CD8-positive, alpha-beta memory T cell (primary cell): ENCODE measurements around the gene SNTB2. TPM values are rescaled to one million over a fixed set of nuclear protein-coding genes. Genes with fewer than 3 reads are reported as not detected.
"Not testable (repeated sequence)": the region's sequence is repeated elsewhere in the genome, so short reads cannot be mapped to it uniquely, and the experiment has no call there.

Experiments used
- CTCF ChIA-PET: fragments of 350-600 bp; sonication (Branson Sonifier 250); formaldehyde crosslinking; loops from one replicate; lab custom pipeline; 2021; ENCODE audit warnings: antibody characterized with exemption; lab: Charles Lee
- POLR2A ChIA-PET: fragments of 350-600 bp; sonication (Branson Sonifier 250); formaldehyde crosslinking; loops from one replicate; lab custom pipeline; 2021; ENCODE audit warnings: antibody characterized with exemption; lab: Charles Lee
- DNase-seq, 5 donors: peaks; one replicate each; pipeline versions ENCODE4 v3.0.0 to v3.0.0-alpha.2; 2020 to 2022; ENCODE audit warnings: mixed read lengths in 1 of 5
- H3K27ac ChIP-seq: one replicate; pipeline ENCODE4 v1.7.0; 2013; ENCODE audit warnings: low read depth, mild to moderate bottlenecking, low read length, moderate library complexity
- H3K27me3 ChIP-seq: 2 replicates; pipeline ENCODE4 v1.7.0; 2013; ENCODE audit warnings: low read length, mild to moderate bottlenecking; ENCODE audit not compliant: insufficient read depth, poor library complexity, severe bottlenecking
- H3K36me3 ChIP-seq: 2 replicates; pipeline ENCODE4 v1.7.0; 2013; ENCODE audit warnings: mild to moderate bottlenecking, low read length, moderate library complexity; ENCODE audit not compliant: insufficient read depth
- H3K4me1 ChIP-seq: 2 replicates; pipeline ENCODE4 v1.7.0; 2013; ENCODE audit warnings: mild to moderate bottlenecking, low read length, moderate library complexity; ENCODE audit not compliant: insufficient read depth
- H3K4me3 ChIP-seq: 2 replicates; pipeline ENCODE4 v1.7.0; 2013; ENCODE audit warnings: mild to moderate bottlenecking, low read length
- H3K9me3 ChIP-seq: 2 replicates; pipeline ENCODE4 v1.7.0; 2013; ENCODE audit warnings: mild to moderate bottlenecking, low read length
- H3K27ac Mint-ChIP-seq, 8 donors: one replicate each; pipeline ENCODE4 v1.8.0; 2020 to 2021; ENCODE audit warnings: mixed read lengths in 8 of 8, mild to moderate bottlenecking in 6 of 8, inconsistent platforms in 3 of 8, moderate library complexity in 3 of 8
- H3K27me3 Mint-ChIP-seq, 2 donors: one replicate each; pipeline ENCODE4 v1.8.0; 2020 to 2021; ENCODE audit warnings: mixed read lengths in 2 of 2, mild to moderate bottlenecking in 1 of 2, moderate library complexity in 1 of 2
- H3K36me3 Mint-ChIP-seq, 3 donors: one replicate each; pipeline ENCODE4 v1.8.0; 2020 to 2021; ENCODE audit warnings: mixed read lengths in 3 of 3, inconsistent platforms in 1 of 3, mild to moderate bottlenecking in 1 of 3
- H3K4me1 Mint-ChIP-seq, 3 donors: one replicate each; pipeline ENCODE4 v1.8.0; 2020 to 2021; ENCODE audit warnings: mixed read lengths in 3 of 3, inconsistent platforms in 1 of 3, mild to moderate bottlenecking in 1 of 3
- H3K4me3 Mint-ChIP-seq, 7 donors: one replicate each; pipeline ENCODE4 v1.8.0; 2020 to 2021; ENCODE audit warnings: mixed read lengths in 7 of 7, mild to moderate bottlenecking in 6 of 7, moderate library complexity in 4 of 7, inconsistent platforms in 2 of 7
- H3K9me3 Mint-ChIP-seq, 5 donors: one replicate each; pipeline ENCODE4 v1.8.0; 2020 to 2022; ENCODE audit warnings: mixed read lengths in 5 of 5, mild to moderate bottlenecking in 3 of 5, moderate library complexity in 2 of 5, inconsistent platforms in 1 of 5
- polyA plus RNA-seq: library from polyadenylated mRNA; unstranded; fragments of 300-500 nt; fragmentation: Illumina TruSeq; gene quantifications from one replicate; pipeline ENCODE4 v1.2.3, GENCODE V29; 2021
- total RNA-seq, 2 experiments: library from RNA; stranded (reverse); gene quantifications; one replicate each; pipeline ENCODE4 v1.2.3, GENCODE V29; 2021

Gene SNTB2
- total and polyA plus RNA-seq, 3 experiments from 2014 or later, result 13.6 to 28.2 (median 14.9) TPM

DNA sequence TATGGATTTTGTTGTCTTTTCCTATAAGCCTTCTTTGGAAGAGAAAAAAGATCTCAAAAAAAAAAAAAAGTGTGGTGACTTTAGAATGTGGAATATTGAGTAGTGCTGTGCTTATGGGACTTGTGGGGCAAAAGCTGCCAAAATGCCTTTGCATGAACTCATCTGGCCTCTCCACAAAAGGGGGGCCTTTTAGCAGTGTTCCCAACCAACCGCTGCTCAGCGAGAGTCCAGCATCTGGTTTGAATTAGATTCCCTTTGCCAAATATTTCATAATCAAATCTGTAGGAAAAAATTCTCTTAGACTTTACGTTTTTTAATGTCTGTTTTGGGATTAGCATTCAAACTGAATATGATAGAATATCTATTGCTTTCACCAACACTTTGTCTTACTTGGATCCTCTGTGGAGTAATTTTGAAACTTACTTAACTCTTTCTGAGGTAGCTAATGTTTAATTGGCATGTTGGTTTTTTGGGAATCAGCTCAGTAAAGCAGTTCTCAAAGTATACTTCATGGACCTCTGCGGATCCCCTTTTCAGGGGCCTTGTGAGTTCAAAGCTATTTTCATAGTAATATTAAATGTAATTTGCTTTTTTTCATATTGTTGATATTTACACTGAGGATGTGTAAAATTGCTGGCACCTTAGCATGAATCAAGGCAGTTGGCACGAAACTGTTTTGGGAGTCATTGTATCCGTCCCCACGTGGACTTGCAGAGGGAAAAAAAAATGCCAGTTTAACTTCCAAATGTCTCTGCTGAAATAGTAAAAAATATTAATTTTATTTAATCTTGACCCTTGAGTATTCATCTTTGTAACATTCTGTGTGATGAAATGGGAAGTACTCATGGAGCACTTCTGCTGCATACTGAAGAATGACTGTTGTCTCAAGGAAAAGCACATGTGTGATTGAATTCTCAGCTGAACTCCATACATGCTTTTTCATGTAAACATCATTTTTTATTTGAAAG, 89.5 kb downstream of the SNTB2 start:
- H3K4me3 Mint-ChIP-seq, result no peak overlapping the region
- H3K4me1 Mint-ChIP-seq, result peaks cover 0 to 8% (median 2%) of the 10 kb centered on the region in 3 donors
- POLR2A ChIA-PET, result no interaction called here

DNA sequence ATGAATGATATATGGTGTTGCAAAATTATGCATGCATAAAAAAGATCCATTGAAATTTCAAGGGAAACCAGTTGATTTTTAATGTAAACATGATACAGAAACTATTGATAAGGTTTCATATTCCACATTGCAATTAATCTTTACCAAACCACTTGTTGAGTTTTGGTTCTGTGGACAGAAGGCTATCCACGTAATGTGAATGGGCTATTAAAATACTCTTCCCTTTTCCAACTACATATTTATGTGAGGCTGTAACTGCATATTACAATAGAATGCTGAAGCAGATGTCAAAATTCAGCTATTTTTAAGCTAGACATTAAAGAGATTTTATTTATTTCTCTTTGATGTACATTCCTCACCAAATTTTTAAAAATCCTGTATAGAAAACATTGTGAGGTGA, 90.4 kb downstream of the SNTB2 start:
- Histone ChIP-seq H3K27ac (no peak overlapping the region), H3K27me3 (no peaks in the 10 kb centered on the region), H3K36me3 (no peaks in the 10 kb centered on the region), H3K4me1 (no peaks in the 10 kb centered on the region), H3K4me3 (no peak overlapping the region), H3K9me3 (no peaks in the 10 kb centered on the region)
- peak overlapping the region in 2 of 8 donors; percentile 5 to 22 for H3K27ac Mint-ChIP-seq
- H3K36me3 Mint-ChIP-seq, result peaks cover 0 to 12% (median 7%) of the 10 kb centered on the region in 3 donors
- peaks cover 0 to 8% (median 2%) of the 10 kb centered on the region in 3 donors for H3K4me1 Mint-ChIP-seq
- DNase-seq, result no peak
- CTCF ChIA-PET, result interaction anchor here (1.1 kb wide), 1 partner anchor 11 kb away, joined by 3 read pairs; no protein-coding TSS in a partner anchor
- POLR2A ChIA-PET, result no interaction called here
- no peaks in the 10 kb centered on the region for H3K27me3 Mint-ChIP-seq
- no peaks in the 10 kb centered on the region for H3K9me3 Mint-ChIP-seq
- no peak overlapping the region for H3K4me3 Mint-ChIP-seq

More for the DNA sequence above, 89.5 kb downstream of the SNTB2 start:
- DNase-seq, result no peak
- Histone ChIP-seq H3K36me3 (no peaks in the 10 kb centered on the region), H3K9me3 (no peaks in the 10 kb centered on the region), H3K4me1 (no peaks in the 10 kb centered on the region), H3K27me3 (no peaks in the 10 kb centered on the region), H3K27ac (no peak overlapping the region), H3K4me3 (no peak overlapping the region)
- no peaks in the 10 kb centered on the region for H3K9me3 Mint-ChIP-seq
- no peaks in the 10 kb centered on the region for H3K27me3 Mint-ChIP-seq
- H3K27ac Mint-ChIP-seq, result peak overlapping the region in 2 of 8 donors; percentile 51 to 88
- H3K36me3 Mint-ChIP-seq, result peaks cover 0 to 17% (median 5%) of the 10 kb centered on the region in 3 donors
- CTCF ChIA-PET, result interaction anchor here (1.1 kb wide), 1 partner anchor 12 kb away, joined by 3 read pairs; no protein-coding TSS in a partner anchor

DNA sequence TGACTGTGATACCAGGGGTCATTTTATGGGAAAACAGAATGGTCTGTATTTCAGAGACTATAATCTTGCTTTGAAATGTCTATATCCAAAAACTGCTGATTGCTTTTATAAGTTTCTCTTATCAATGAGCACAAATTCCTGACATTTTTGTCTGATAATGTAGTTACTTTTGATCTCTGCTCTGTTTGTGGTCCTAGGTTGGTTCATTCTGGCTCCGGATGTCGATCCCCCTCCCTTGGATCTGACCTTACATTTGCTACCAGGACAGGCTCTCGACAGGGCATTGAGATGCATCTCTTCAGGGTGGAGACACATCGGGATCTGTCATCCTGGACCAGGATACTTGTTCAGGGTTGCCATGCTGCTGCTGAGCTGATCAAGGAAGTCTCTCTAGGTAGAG, 96.9 kb downstream of the SNTB2 start:
- H3K4me1 ChIP-seq, result no peaks in the 10 kb centered on the region
- no peak overlapping the region for H3K4me3 ChIP-seq
- H3K27ac Mint-ChIP-seq, result peak overlapping the region in 1 of 8 donors; percentile 61
- CTCF ChIA-PET, result interaction anchor here (0.9 to 9.0 kb wide), 2 partner anchors 21 to 134 kb away, joined by 5 to 159 read pairs; no protein-coding TSS in a partner anchor
- no peaks in the 10 kb centered on the region for H3K36me3 ChIP-seq
- DNase-seq, result no peak
- H3K27me3 Mint-ChIP-seq, result no peaks in the 10 kb centered on the region
- H3K9me3 Mint-ChIP-seq, result no peaks in the 10 kb centered on the region
- no peaks in the 10 kb centered on the region for H3K9me3 ChIP-seq
- H3K4me1 Mint-ChIP-seq, result peaks cover 3 to 4% (median 4%) of the 10 kb centered on the region in 3 donors
- no peaks in the 10 kb centered on the region for H3K27me3 ChIP-seq
- peaks cover 0 to 27% (median 6%) of the 10 kb centered on the region in 3 donors for H3K36me3 Mint-ChIP-seq
- POLR2A ChIA-PET, result no interaction called here
- no peak overlapping the region for H3K4me3 Mint-ChIP-seq
- H3K27ac ChIP-seq, result no peak overlapping the region

DNA sequence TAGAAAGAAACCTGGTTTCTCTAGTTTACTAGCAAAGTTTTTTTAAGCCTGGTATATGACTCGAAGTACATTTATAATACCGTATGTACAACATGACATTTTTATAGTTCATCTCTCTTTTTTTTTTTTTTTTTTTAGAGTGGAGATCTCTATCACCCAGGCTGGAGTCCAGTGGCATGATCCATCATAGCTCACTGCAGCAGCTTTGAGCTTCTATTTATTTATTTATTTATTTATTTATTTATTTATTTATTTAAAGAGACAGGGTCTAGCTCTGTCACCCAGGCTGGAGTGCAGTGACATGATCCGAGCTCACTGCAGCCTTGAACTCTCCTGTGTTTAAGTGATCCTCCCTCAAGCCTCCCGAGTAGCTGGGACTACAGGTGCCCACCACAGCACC, 98.3 kb downstream of the SNTB2 start:
- Histone ChIP-seq H3K27me3 (no peaks in the 10 kb centered on the region), H3K27ac (no peak overlapping the region), H3K4me3 (no peak overlapping the region), H3K36me3 (no peaks in the 10 kb centered on the region), H3K9me3 (no peaks in the 10 kb centered on the region), H3K4me1 (no peaks in the 10 kb centered on the region)
- DNase-seq, result no peak
- CTCF ChIA-PET, result interaction anchor here (0.7 to 9.0 kb wide), 5 partner anchors 11 to 162 kb away, joined by 4 to 159 read pairs (median 8); no protein-coding TSS in a partner anchor
- peaks cover 0 to 3% (median 2%) of the 10 kb centered on the region in 3 donors for H3K4me1 Mint-ChIP-seq
- H3K27ac Mint-ChIP-seq, result no peak overlapping the region
- H3K27me3 Mint-ChIP-seq, result no peaks in the 10 kb centered on the region
- H3K4me3 Mint-ChIP-seq, result no peak overlapping the region
- POLR2A ChIA-PET, result no interaction called here
- no peaks in the 10 kb centered on the region for H3K9me3 Mint-ChIP-seq
- H3K36me3 Mint-ChIP-seq, result peaks cover 0 to 28% (median 6%) of the 10 kb centered on the region in 3 donors

DNA sequence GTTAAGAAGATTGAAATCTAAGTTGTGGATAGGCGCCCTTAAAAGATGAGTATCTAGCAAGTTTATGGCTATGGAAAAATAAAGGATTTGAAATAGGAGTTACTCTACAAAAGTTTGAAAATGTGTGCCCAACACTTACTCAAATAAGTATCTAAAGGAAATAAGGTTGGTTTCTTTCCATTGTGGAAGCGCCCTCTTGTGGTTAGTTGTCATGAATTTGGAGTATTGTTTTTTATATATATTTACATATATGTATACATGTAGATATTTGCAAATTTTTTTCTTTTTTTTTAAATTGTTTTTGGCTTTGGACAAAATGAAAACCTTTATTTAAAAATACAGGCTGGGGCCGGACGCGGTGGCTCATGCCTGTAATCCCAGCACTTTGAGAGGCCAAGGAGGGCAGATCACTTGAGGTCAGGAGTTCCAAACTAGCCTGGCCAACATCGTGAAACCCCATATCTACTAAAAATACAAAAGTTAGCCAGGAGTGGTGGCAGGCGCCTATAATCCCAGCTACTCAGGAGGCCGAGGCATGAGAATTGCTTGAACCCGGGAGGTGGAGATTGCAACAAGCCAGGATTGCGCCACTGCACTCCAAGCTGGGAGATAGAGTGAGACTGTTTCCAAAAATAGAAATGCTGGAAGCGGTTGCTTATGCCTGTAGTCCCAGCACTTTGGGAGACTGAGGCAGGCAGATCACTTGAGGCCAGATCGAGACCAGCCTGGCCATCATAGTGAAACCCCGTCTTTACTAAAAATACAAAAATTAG, 100.2 kb downstream of the SNTB2 start:
- peaks cover 0 to 30% (median 6%) of the 10 kb centered on the region in 3 donors for H3K36me3 Mint-ChIP-seq
- H3K27ac Mint-ChIP-seq, result peak overlapping the region in 2 of 8 donors; percentile 3 to 20
- peaks cover 0 to 3% (median 2%) of the 10 kb centered on the region in 3 donors for H3K4me1 Mint-ChIP-seq
- Histone ChIP-seq H3K4me1 (no peaks in the 10 kb centered on the region), H3K27ac (no peak overlapping the region), H3K4me3 (no peak overlapping the region), H3K27me3 (no peaks in the 10 kb centered on the region), H3K36me3 (no peaks in the 10 kb centered on the region), H3K9me3 (no peaks in the 10 kb centered on the region)
- no peak overlapping the region for H3K4me3 Mint-ChIP-seq
- DNase-seq, result peak in 4 of 5 donors; percentile 7 to 56 (median 36)
- H3K27me3 Mint-ChIP-seq, result no peaks in the 10 kb centered on the region
- H3K9me3 Mint-ChIP-seq, result no peaks in the 10 kb centered on the region
- ChIA-PET CTCF (interaction anchor here (0.7 to 9.0 kb wide), 6 partner anchors 20 to 154 kb away, joined by 3 to 159 read pairs (median 4); partner anchors contain the start of genes CHTF8, UTP4 and VPS4A), POLR2A (interaction anchor here (0.6 kb wide), 1 partner anchor 839 kb away, joined by 3 read pairs; the partner anchor contains the start of gene SMPD3)

DNA sequence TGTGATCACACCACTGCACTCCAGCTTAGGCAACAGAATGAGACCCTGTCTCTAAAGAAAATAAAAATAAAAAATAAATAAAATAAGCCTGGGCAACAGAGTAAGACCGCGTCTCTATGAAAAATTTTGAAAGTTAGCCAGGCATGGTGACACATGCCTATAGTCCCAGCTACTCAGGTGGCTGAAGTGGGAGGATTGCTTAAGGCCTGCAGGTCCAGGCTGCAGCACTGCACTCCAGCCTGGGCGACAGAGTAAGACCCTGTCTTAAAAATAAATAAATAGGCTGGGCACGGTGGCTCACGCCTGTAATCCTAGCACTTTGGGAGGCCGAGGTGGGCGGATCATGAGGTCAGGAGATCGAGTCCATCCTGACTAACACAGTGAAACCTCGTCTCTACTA, 104.7 kb downstream of the SNTB2 start:
- H3K27ac ChIP-seq, result not testable (repeated sequence)
- POLR2A ChIA-PET, result interaction anchor here (0.7 kb wide), 1 partner anchor 418 kb away, joined by 3 read pairs; no protein-coding TSS in a partner anchor

DNA sequence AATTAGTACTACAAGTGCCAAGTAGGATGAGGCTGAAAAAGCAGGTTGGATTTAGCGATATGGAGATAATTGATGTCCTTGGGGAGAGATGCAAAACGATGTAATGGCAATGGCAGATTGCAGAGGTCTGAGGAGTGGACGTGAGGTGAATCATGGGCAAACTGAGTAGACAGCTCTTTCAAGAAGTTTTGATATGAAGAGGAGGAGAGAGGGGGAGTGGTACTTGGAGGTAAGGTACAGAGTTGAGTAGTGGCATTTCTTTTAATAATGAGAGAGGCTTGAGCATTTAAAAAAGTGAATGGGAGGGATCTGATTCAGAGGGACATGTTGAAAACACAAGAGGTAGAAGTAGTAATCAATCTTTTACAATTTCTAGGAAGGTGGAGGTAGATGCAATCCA, 106.4 kb downstream of the SNTB2 start:
- H3K27me3 Mint-ChIP-seq, result no peaks in the 10 kb centered on the region
- POLR2A ChIA-PET, result no interaction called here
- no peak overlapping the region for H3K27ac ChIP-seq
- DNase-seq, result no peak
- no peaks in the 10 kb centered on the region for H3K9me3 ChIP-seq
- CTCF ChIA-PET, result no interaction called here
- peaks cover 0 to 22% (median 0%) of the 10 kb centered on the region in 3 donors for H3K36me3 Mint-ChIP-seq
- no peaks in the 10 kb centered on the region for H3K9me3 Mint-ChIP-seq
- H3K4me3 Mint-ChIP-seq, result no peak overlapping the region
- H3K4me1 Mint-ChIP-seq, result no peaks in the 10 kb centered on the region
- H3K36me3 ChIP-seq, result no peaks in the 10 kb centered on the region
- no peaks in the 10 kb centered on the region for H3K4me1 ChIP-seq
- H3K27me3 ChIP-seq, result no peaks in the 10 kb centered on the region
- H3K27ac Mint-ChIP-seq, result peak overlapping the region in 4 of 8 donors; percentile 2 to 62 (median 22)
- H3K4me3 ChIP-seq, result no peak overlapping the region

More for the DNA sequence above, 104.7 kb downstream of the SNTB2 start:
- CTCF ChIA-PET, H3K9me3 ChIP-seq, H3K27me3 ChIP-seq, H3K27me3 Mint-ChIP-seq, H3K4me1 ChIP-seq, H3K36me3 ChIP-seq, H3K4me1 Mint-ChIP-seq, H3K27ac Mint-ChIP-seq, H3K9me3 Mint-ChIP-seq, DNase-seq, H3K4me3 Mint-ChIP-seq, H3K4me3 ChIP-seq: not testable (repeated sequence)
- peaks cover 0 to 22% (median 1%) of the 10 kb centered on the region in 3 donors for H3K36me3 Mint-ChIP-seq
